ENCODE measurements around the gene CD99L2.

- TF ChIP-seq POLR2A (IDR thresholded peaks at IDR 0.05; ENCODE audit: low read length) (no peak), GATA1 (IDR thresholded peaks at IDR 0.05; ENCODE audit: low read depth, low read length) (no peak)
These were observed 25.6 kb downstream of the CD99L2 start for GRCh38 chrX:150872773-150873336.
